ENCODE results near the gene PSMA5. TPM values are rescaled to one million over a fixed set of nuclear protein-coding genes. Genes with fewer than 3 reads are reported as not detected.
A peak's percentile ranks its signal among the peaks of the same experiment; 100 is the strongest.

PSMA5 gene
- total and polyA plus RNA-seq, 10 of the 15 experiments (the other 5 are each of a cell fraction or from before 2014, with no cell fraction given) = 58.7 to 271 (median 187) TPM

- TF ChIP-seq ZBTB4 (CRISPR knock-in tag; IDR thresholded peaks at IDR 0.05) (no peak), MXI1 (IDR thresholded peaks at IDR 0.05; ENCODE audit: low read depth, low read length) (no peak), NR2F1 (conservative IDR thresholded peaks at IDR 0.05) (0 out of 2 replicates have a peak, but pooled peaks have one; percentile 23), IRF5 (IDR thresholded peaks at IDR 0.05; ENCODE audit: borderline replicate concordance) (no peak), ZBTB40 (IDR thresholded peaks at IDR 0.05; ENCODE audit: borderline replicate concordance) (no peak), POLR2A (IDR thresholded peaks at IDR 0.05; ENCODE audit: low read depth, low read length) (peak; percentile 39; the same call in 1 of the 2 replicates), GATAD2B (conservative IDR thresholded peaks at IDR 0.05; ENCODE audit: low read depth) (peak; percentile 63; the same call in 1 of the 2 replicates), REST (IDR thresholded peaks at IDR 0.05; ENCODE audit: low read depth, low read length) (no peak), ETV6 (conservative IDR thresholded peaks at IDR 0.05 in 1 of 2, IDR thresholded peaks at IDR 0.05 in 1 of 2; ENCODE audit: borderline replicate concordance in 1 of 2, low read depth in 1 of 2) (no peak), PKNOX1 (IDR thresholded peaks at IDR 0.05) (peak; percentile 97), WRNIP1 (IDR thresholded peaks at IDR 0.05; ENCODE audit: borderline replicate concordance, low read depth, low read length) (no peak), CREB1 (IDR thresholded peaks at IDR 0.05; ENCODE audit: low read depth) (0 out of 2 replicates have a peak, but pooled peaks have one; percentile 42), FOS (IDR thresholded peaks at IDR 0.05; ENCODE audit: borderline replicate concordance, extremely low read depth, insufficient read length) (peak; percentile 54), EP300 (IDR thresholded peaks at IDR 0.05; ENCODE audit: borderline replicate concordance in 1 of 2, control insufficient read depth in 1 of 2, low read depth in 2 of 2, low read length in 2 of 2) (no peak)
Measured at GRCh38 chr1:109397581-109398342, 28.5 kb downstream of the PSMA5 start, which contains the start of gene SORT1 (continued).
